HEK293 (cell line): ENCODE measurements around the gene CYP26A1.

Source experiments
- CTCF ChIP-seq: fragments of 450-650 bp; formaldehyde crosslinking; IDR thresholded peaks from 2 replicates; pipeline ENCODE4 v1.5.1; 2016; ENCODE audit warnings: missing biosample characterization, missing genetic modification characterization
- ELK4 ChIP-seq: IDR thresholded peaks from 2 replicates; pipeline ENCODE4 v1.6.1; 2011; ENCODE audit warnings: mild to moderate bottlenecking, low read depth, low read length, borderline replicate concordance
- REST ChIP-seq: fragments of 450-650 bp; formaldehyde crosslinking; IDR thresholded peaks from 2 replicates; pipeline ENCODE4 v1.5.1; 2016; ENCODE audit warnings: missing biosample characterization, missing genetic modification characterization
- SCRT2 ChIP-seq: fragments of 450-650 bp; formaldehyde crosslinking; IDR thresholded peaks from 2 replicates; pipeline ENCODE4 v1.5.1; 2016; ENCODE audit warnings: missing biosample characterization, missing genetic modification characterization

GRCh38 chr10:93071674-93072224 lies 1.9 kb upstream of the CYP26A1 start:
- no peak for TF ChIP-seq CTCF
- no peak for TF ChIP-seq ELK4
- TF ChIP-seq REST (tag by site-specific recombination) = peak; percentile 65
- no peak for TF ChIP-seq SCRT2 (tag by site-specific recombination)
